NT2/D1 (cell line): ENCODE measurements around the gene TADA1.

ENCODE experiments used
- SUZ12 ChIP-seq: IDR thresholded peaks from 2 replicates; pipeline ENCODE4 v1.6.1; 2011; ENCODE audit not compliant: insufficient read length, insufficient read depth; ENCODE audit errors: extremely low read depth
- YY1 ChIP-seq: IDR thresholded peaks from 2 replicates; pipeline ENCODE4 v1.6.1; 2011; ENCODE audit not compliant: insufficient read length, insufficient read depth
- ZNF274 ChIP-seq: IDR thresholded peaks from 2 replicates; pipeline ENCODE4 v1.6.1; 2011; ENCODE audit warnings: mild to moderate bottlenecking, low read depth, low read length

DNA sequence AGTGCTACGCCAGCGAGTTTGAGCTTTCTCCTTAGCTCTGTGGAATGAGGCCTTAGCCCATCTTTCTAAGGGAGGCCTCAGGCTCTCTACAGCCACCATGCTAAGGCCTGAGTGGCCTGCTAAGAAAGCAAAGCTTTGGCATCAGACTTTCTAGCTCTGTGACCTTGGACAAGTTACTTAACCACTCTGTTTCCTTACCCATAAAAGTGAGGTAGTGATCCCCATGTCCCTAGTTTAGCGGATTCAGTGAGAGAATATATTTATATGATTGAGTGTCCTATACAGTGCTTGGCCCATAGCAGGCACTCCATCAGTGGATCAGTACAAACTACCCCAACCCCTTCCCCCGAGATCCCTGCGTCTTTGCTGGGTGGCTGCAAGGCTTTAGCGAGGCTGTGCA lies 32.7 kb downstream of the TADA1 start:
- no peak for TF ChIP-seq ZNF274
- no peak for TF ChIP-seq SUZ12
- no peak for TF ChIP-seq YY1
